ENCODE data around the gene MYBBP1A. TPM values are rescaled to one million over a fixed set of nuclear protein-coding genes. Genes with fewer than 3 reads are reported as not detected.

MYBBP1A gene
- total RNA-seq, 4 donors from 2014 or later: 42.5 to 60.2 (median 48.9) TPM

- intact Hi-C loops (cut with DNase I; ENCODE audit: low total_unique reads) (loop anchor here (2.0 kb wide), 1 partner anchor 14 kb away; no protein-coding TSS in a partner anchor), in situ Hi-C loops (cut with MboI; ENCODE audit: low sequenced_read_pairs in 4 of 4) (no loop called here)
- ATAC-seq (peak; percentile 1 to 6), DNase-seq (peak in 1 of 2 donors; percentile 66)
- H3K27me3 ChIP-seq: no peaks in the 10 kb centered on the region
- TF ChIP-seq, protein P1, sequence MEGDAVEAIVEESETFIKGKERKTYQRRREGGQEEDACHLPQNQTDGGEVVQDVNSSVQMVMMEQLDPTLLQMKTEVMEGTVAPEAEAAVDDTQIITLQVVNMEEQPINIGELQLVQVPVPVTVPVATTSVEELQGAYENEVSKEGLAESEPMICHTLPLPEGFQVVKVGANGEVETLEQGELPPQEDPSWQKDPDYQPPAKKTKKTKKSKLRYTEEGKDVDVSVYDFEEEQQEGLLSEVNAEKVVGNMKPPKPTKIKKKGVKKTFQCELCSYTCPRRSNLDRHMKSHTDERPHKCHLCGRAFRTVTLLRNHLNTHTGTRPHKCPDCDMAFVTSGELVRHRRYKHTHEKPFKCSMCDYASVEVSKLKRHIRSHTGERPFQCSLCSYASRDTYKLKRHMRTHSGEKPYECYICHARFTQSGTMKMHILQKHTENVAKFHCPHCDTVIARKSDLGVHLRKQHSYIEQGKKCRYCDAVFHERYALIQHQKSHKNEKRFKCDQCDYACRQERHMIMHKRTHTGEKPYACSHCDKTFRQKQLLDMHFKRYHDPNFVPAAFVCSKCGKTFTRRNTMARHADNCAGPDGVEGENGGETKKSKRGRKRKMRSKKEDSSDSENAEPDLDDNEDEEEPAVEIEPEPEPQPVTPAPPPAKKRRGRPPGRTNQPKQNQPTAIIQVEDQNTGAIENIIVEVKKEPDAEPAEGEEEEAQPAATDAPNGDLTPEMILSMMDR (IDR thresholded peaks at IDR 0.05 in 4 of 5, conservative IDR thresholded peaks at IDR 0.05 in 1 of 5): no peak
- TF ChIP-seq POLR2A (IDR thresholded peaks at IDR 0.05): peak; percentile 52 to 78
- peak overlapping the region; percentile 63 to 87 (median 73) for H3K4me3 ChIP-seq
- H3K9me3 ChIP-seq: no peaks in the 10 kb centered on the region
- H3K4me1 ChIP-seq: peaks cover 52 to 54% of the 10 kb centered on the region in 2 donors
- peak overlapping the region; percentile 90 to 100 (median 98) for H3K27ac ChIP-seq
- H3K36me3 ChIP-seq: peaks cover 0 to 4% of the 10 kb centered on the region in 2 donors
Observed at GRCh38 chr17:4587195-4587594, 32.0 kb upstream of the MYBBP1A start.

DNA sequence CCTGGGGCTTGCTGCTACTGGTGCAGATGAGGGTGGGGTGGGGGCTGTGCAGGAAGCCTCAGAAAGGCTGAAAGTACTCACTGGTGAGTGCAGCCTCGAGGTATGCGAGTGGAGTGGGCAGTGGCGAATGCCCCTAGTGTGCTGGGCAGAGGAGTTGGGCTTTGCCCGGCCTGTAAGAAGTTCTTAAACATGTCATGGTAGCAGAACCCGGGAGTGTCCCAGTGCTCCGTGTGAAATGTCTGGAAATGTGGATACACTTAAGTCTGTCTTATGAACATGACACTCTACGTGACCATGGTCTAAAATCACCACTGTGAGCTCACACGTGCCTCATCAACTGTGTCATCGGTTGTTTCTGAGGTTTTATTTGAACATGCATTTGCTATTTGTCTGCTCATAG lies 30.9 kb upstream of the MYBBP1A start:
- DNase-seq: peak; percentile 67
- peak; percentile 34 to 70 for ATAC-seq
- H3K36me3 ChIP-seq: peaks cover 0 to 3% of the 10 kb centered on the region in 2 donors
- no peaks in the 10 kb centered on the region for H3K9me3 ChIP-seq
- intact Hi-C loops (cut with DNase I; ENCODE audit: low total_unique reads): loop anchor here (2.0 kb wide), 1 partner anchor 15 kb away; no protein-coding TSS in a partner anchor
- H3K27ac ChIP-seq: peak overlapping the region; percentile 90 to 100 (median 98)
- H3K27me3 ChIP-seq: no peaks in the 10 kb centered on the region
- peak; percentile 72 to 83 for TF ChIP-seq POLR2A (IDR thresholded peaks at IDR 0.05)
- TF ChIP-seq, protein P1 (IDR thresholded peaks at IDR 0.05 in 4 of 5, conservative IDR thresholded peaks at IDR 0.05 in 1 of 5): no peak
- peaks cover 40 to 42% of the 10 kb centered on the region in 2 donors for H3K4me1 ChIP-seq
- H3K4me3 ChIP-seq: peak overlapping the region; percentile 63 to 87 (median 73)
- in situ Hi-C loops (cut with MboI; ENCODE audit: low sequenced_read_pairs in 4 of 4): no loop called here

DNA sequence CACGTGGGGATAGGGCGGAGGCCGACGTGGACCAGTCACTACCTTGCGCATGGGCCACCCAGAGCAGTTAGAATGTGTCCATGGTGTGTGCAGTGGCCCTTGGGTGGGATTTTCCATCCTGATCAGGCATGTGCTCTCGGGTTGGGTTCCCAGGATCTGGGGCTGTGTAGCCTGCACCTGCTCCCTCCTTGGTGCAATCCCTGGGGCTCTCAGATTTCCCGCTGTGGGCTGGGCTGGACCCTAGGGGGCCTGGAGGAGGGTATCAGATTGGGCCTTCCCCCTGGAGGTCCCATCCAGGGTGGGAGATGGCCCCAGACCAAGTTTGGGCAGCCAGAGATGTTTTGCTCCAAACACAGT lies 30.4 kb upstream of the MYBBP1A start:
- no peaks in the 10 kb centered on the region for H3K9me3 ChIP-seq
- peaks cover 36 to 38% of the 10 kb centered on the region in 2 donors for H3K4me1 ChIP-seq
- H3K27ac ChIP-seq: peak overlapping the region; percentile 90 to 100 (median 98)
- in situ Hi-C loops (cut with MboI; ENCODE audit: low sequenced_read_pairs in 4 of 4) (no loop called here), intact Hi-C loops (cut with DNase I; ENCODE audit: low total_unique reads) (no loop called here)
- ATAC-seq (peak; percentile 54 to 55), DNase-seq (peak; percentile 93 to 94)
- H3K4me3 ChIP-seq: peak overlapping the region; percentile 63 to 87 (median 73)
- no peaks in the 10 kb centered on the region for H3K27me3 ChIP-seq
- peaks cover 0 to 3% of the 10 kb centered on the region in 2 donors for H3K36me3 ChIP-seq
- TF ChIP-seq, protein P1 (IDR thresholded peaks at IDR 0.05 in 4 of 5, conservative IDR thresholded peaks at IDR 0.05 in 1 of 5): peak in 1 of 5 experiments; percentile 21
- TF ChIP-seq POLR2A (IDR thresholded peaks at IDR 0.05): peak in 1 of 2 donors; percentile 5

GRCh38 chr17:4584917-4585637 lies 29.9 kb upstream of the MYBBP1A start:
- no peaks in the 10 kb centered on the region for H3K27me3 ChIP-seq
- peak in 1 of 2 donors; percentile 8 for ATAC-seq
- peak overlapping the region; percentile 63 to 87 (median 73) for H3K4me3 ChIP-seq
- no peaks in the 10 kb centered on the region for H3K9me3 ChIP-seq
- TF ChIP-seq POLR2A (IDR thresholded peaks at IDR 0.05): peak; percentile 70 to 81
- TF ChIP-seq, protein P1 (IDR thresholded peaks at IDR 0.05 in 4 of 5, conservative IDR thresholded peaks at IDR 0.05 in 1 of 5): no peak
- H3K27ac ChIP-seq: peak overlapping the region; percentile 90 to 100 (median 98)
- H3K36me3 ChIP-seq: peaks cover 0 to 3% of the 10 kb centered on the region in 2 donors
- no peak for DNase-seq
- in situ Hi-C loops (cut with MboI; ENCODE audit: low sequenced_read_pairs in 4 of 4) (no loop called here), intact Hi-C loops (cut with DNase I; ENCODE audit: low total_unique reads) (loop anchor here (5.0 kb wide), 1 partner anchor 32 kb away; no protein-coding TSS in a partner anchor)
- peaks cover 31 to 33% of the 10 kb centered on the region in 2 donors for H3K4me1 ChIP-seq
